Hepatocyte (in vitro differentiated cells): ENCODE results near the gene FAU.

Source experiments
- EZH2 ChIP-seq: fragments of 200-600 bp; sonication (generic); IDR thresholded peaks from 2 replicates; pipeline ENCODE4 v1.6.1; 2016; ENCODE audit warnings: antibody characterized with exemption, mild to moderate bottlenecking, borderline replicate concordance
- EZH2phosphoT487 ChIP-seq: fragments of 200-600 bp; sonication (generic); IDR thresholded peaks from one replicate; pipeline ENCODE4 v1.6.1; 2018; ENCODE audit warnings: antibody characterized with exemption, mild to moderate bottlenecking, low read depth, moderate library complexity; ENCODE audit not compliant: unreplicated experiment, severe bottlenecking
- TF ChIP-seq, protein P1 (sequence below): fragments of 200-600 bp; sonication (generic); IDR thresholded peaks from 2 replicates; pipeline ENCODE4 v1.5.1; 2016; ENCODE audit warnings: antibody characterized with exemption, mild to moderate bottlenecking; ENCODE audit not compliant: poor library complexity

DNA sequence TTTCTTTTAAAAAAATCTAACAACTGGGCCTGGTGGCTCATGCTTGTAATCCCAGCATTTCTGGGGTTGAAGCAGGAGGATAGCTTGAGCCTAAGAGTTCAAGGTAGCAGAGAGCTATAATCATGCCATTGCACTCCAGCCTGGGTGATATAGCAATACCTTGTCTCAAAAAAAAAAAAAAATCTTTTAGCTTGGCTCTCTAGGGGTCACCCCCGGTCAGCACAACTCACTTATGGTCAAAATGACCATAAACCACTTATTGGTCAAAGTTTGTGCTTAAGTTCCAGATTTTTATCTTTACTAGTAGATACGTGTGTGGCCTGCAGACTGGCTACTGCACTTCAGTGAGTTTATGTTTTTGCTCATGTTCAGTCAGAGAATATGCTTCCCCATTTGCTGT lies 41.8 kb upstream of the FAU start:
- TF ChIP-seq, protein P1, sequence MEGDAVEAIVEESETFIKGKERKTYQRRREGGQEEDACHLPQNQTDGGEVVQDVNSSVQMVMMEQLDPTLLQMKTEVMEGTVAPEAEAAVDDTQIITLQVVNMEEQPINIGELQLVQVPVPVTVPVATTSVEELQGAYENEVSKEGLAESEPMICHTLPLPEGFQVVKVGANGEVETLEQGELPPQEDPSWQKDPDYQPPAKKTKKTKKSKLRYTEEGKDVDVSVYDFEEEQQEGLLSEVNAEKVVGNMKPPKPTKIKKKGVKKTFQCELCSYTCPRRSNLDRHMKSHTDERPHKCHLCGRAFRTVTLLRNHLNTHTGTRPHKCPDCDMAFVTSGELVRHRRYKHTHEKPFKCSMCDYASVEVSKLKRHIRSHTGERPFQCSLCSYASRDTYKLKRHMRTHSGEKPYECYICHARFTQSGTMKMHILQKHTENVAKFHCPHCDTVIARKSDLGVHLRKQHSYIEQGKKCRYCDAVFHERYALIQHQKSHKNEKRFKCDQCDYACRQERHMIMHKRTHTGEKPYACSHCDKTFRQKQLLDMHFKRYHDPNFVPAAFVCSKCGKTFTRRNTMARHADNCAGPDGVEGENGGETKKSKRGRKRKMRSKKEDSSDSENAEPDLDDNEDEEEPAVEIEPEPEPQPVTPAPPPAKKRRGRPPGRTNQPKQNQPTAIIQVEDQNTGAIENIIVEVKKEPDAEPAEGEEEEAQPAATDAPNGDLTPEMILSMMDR = no peak
- TF ChIP-seq EZH2 = no peak
- TF ChIP-seq EZH2phosphoT487 = no peak
